Ovary (tissue), 10 donors: ENCODE measurements around the gene RABAC1. TPM values are rescaled to one million over a fixed set of nuclear protein-coding genes. Genes with fewer than 3 reads are reported as not detected.
A peak's percentile ranks its signal among the peaks of the same experiment; 100 is the strongest.

Experiments used
- DNase-seq, 5 donors: peaks; one replicate each; pipeline ENCODE4 v3.0.0-alpha.2; 2019 to 2020
- H3K27ac ChIP-seq, 2 donors: fragments of 200-600 bp; one replicate each; pipeline versions ENCODE4 v1.5.1 to v1.8.0; 2019 to 2022
- H3K27me3 ChIP-seq: fragments of 200-600 bp; one replicate; pipeline ENCODE4 v1.8.0; 2022
- H3K36me3 ChIP-seq: fragments of 200-600 bp; sonication (generic); one replicate; pipeline ENCODE4 v1.5.1; 2019
- H3K4me1 ChIP-seq: one replicate; pipeline ENCODE4 v1.8.1; 2013; ENCODE audit warnings: mild to moderate bottlenecking, moderate library complexity; ENCODE audit not compliant: insufficient read depth
- H3K4me3 ChIP-seq: fragments of 200-600 bp; sonication (generic); one replicate; pipeline ENCODE4 v1.5.1; 2017
- H3K9me3 ChIP-seq, 2 donors: fragments of 200-600 bp in 1 of 2; sonication (generic) in 1 of 2; one replicate each; pipeline versions ENCODE4 v1.5.1 to v1.8.1; 2013 to 2019; ENCODE audit warnings: mild to moderate bottlenecking in 1 of 2, moderate library complexity in 1 of 2
- CTCF ChIP-seq, 3 donors: fragments of 450-650 bp in 2 of 3; fragments of 200-600 bp in 1 of 3; IDR thresholded peaks; one replicate each; pipeline versions ENCODE4 v1.5.1 to v1.8.0; 2016 to 2022; ENCODE audit warnings: antibody characterized with exemption in 3 of 3, mild to moderate bottlenecking in 1 of 3
- EP300 ChIP-seq: sonication (generic); formaldehyde crosslinking; IDR thresholded peaks from one replicate; pipeline ENCODE4 v1.6.1; 2017; ENCODE audit warnings: antibody characterized with exemption
- POLR2A ChIP-seq: fragments of 450-650 bp; IDR thresholded peaks from one replicate; pipeline ENCODE4 v1.6.1; 2017; ENCODE audit warnings: antibody characterized with exemption, mild to moderate bottlenecking, moderate library complexity
- WGBS, 3 donors: extraction: QIAGEN DNeasy Blood & Tissue Kit in 1 of 3; methylation state at CpG; one replicate each; pipeline versions ENCODE4 v1.1.5 to v1.1.7; 2013 to 2017; 5-methylcytosine and 5-hydroxymethylcytosine counted together
- intact Hi-C, 4 donors: fragments of 100-400 bp; cut with DNase I; formaldehyde crosslinking; loops; one replicate each; pipeline versions ENCODE4 v1.11.0 to v1.15.1; 2022 to 2023
- long read RNA-seq, 3 donors: library from polyadenylated mRNA in 2 of 3; unstranded in 2 of 3; transcript quantifications; one replicate each; pipeline ENCODE4 v2.0.0 and lab custom pipeline, GENCODE V29; 2021 to 2026
- polyA plus RNA-seq, 2 donors: library from polyadenylated mRNA; stranded (reverse); fragments of 200-250 nt in 1 of 2; fragments of 350-450 nt in 1 of 2; fragmentation: Illumina TruSeq in 1 of 2; extraction: RNeasy Lipid Tissue Mini Kit (QIAGEN cat#74804) in 1 of 2; gene quantifications; one replicate each; pipeline ENCODE4 v1.2.3, GENCODE V29; 2013 to 2014
- total RNA-seq, 7 donors: library from RNA; depleted of rRNA in 2 of 7; stranded (reverse); fragments of >200 nt in 2 of 7; fragmentation: NEBNext Ultra II Directional in 3 of 7; extraction: Animal tissue kit (Norgen Biotek cat#: 25700) in 3 of 7; gene quantifications; one replicate each; pipeline versions ENCODE4 v1.1.0 to v1.2.4, GENCODE V29; 2016 to 2023
- donor health status: DM: no; HTN: no; CAD: no; lungs with moderate emphysema.
- donor health status: DM: no; HTN: no; CAD: no.
- donor health status: Bipolar disorder and iron deficiency.
- donor health status: DM: yes; HTN: yes; CAD: no.
- donor health status: DM: no; HTN: no; CAD: no.
- donor health status: DM: yes; HTN: yes; CAD: no.

The RABAC1 gene, protein sequence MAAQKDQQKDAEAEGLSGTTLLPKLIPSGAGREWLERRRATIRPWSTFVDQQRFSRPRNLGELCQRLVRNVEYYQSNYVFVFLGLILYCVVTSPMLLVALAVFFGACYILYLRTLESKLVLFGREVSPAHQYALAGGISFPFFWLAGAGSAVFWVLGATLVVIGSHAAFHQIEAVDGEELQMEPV
- total RNA-seq (100 to 1,000 TPM; 120 to 206 (median 147) TPM), polyA plus RNA-seq (100 to 1,000 TPM in 1 of 2 donors, 10 to 100 TPM in 1; 21.2 to 224 TPM)
- long read RNA-seq, donor 1, transcript RABAC1-201 (5 exons, 821 nt), result major isoform, 78 of 94 reads
- long read RNA-seq, donor 1, partial matches to known transcripts, result 3 of 94 reads
- long read RNA-seq, donor 1, other reads (novel, unspliced or antisense), result 8 of 94 reads
- long read RNA-seq, donor 2, transcript RABAC1-204 (1 exons, 662 nt), result minor isoform, 7 of 135 reads
- long read RNA-seq, donor 2, transcript RABAC1-202 (2 exons, 725 nt), result minor isoform, 5 of 135 reads
- long read RNA-seq, donor 2, transcript RABAC1-201 (5 exons, 821 nt), result major isoform, 100 of 135 reads
- long read RNA-seq, donor 2, partial matches to known transcripts, result 6 of 135 reads
- long read RNA-seq, donor 2, other reads (novel, unspliced or antisense), result 10 of 135 reads
- long read RNA-seq, donor 3, transcript RABAC1-201 (5 exons, 821 nt), result major isoform, 147 of 177 reads
- long read RNA-seq, donor 3, transcript RABAC1-204 (1 exons, 662 nt), result minor isoform, 19 of 177 reads
- long read RNA-seq, donor 3, partial matches to known transcripts, result 2 of 177 reads
- long read RNA-seq, donor 3, other reads (novel, unspliced or antisense), result 7 of 177 reads

- Histone ChIP-seq H3K36me3 (no peaks in the 10 kb centered on the region), H3K27me3 (no peaks in the 10 kb centered on the region), H3K4me3 (peak within 1 kb of the TSS; percentile 93), H3K27ac (peak within 1 kb of the TSS; percentile 82 to 87), H3K9me3 (no peaks in the 10 kb centered on the region), H3K4me1 (peaks cover 1% of the 10 kb centered on the region)
- WGBS, 3 donors, result 5 to 6% (median 6%) methylated on average over 37 to 46 of the region's 46 CpGs
- no peak for TF ChIP-seq CTCF (IDR thresholded peaks at IDR 0.05)
- peak; percentile 48 for TF ChIP-seq POLR2A
- intact Hi-C loops, result loop anchor here in 1 of 4 donors (5.0 kb wide), 1 partner anchor 97 kb away; the partner anchor contains the start of gene RPS19
- DNase-seq, result peak; percentile 86 to 92 (median 90)
Observed at GRCh38 chr19:41959056-41960053, at the start of gene RABAC1. Gene RABAC1 (minus strand): TSS chr19:41959321. CDS start chr19:41959292, 29 bp downstream.

DNA sequence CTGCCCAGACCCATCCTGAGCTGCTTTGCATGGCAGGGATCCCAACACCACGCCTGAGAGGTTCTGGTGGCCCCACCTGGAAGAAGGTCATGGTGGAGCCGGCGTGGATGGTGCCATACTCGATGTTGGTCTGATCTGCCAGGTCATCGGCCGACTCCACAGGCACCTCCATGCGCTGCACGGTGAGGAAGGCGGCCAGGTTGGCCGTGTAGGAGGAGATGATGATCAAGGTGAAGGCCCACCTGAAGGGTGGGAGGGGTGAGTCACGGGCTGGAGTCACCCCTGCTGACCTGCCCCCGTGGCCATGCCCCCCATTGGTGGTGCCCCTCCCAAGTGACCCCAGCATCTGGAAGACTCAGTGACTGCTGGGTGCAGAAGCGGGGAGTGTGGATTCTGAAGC, 47.4 kb upstream of the RABAC1 start:
- H3K36me3 ChIP-seq, result no peaks in the 10 kb centered on the region
- intact Hi-C loops, result no loop called here
- no peaks in the 10 kb centered on the region for H3K27me3 ChIP-seq
- H3K4me1 ChIP-seq, result no peaks in the 10 kb centered on the region
- no peak for TF ChIP-seq POLR2A
- TF ChIP-seq CTCF (IDR thresholded peaks at IDR 0.05), result no peak
- no peak for TF ChIP-seq EP300
- H3K27ac ChIP-seq, result no peak overlapping the region
- WGBS, 3 donors, result 88 to 90% (median 88%) methylated on average over 13 of the region's 13 CpGs
- H3K9me3 ChIP-seq, result no peaks in the 10 kb centered on the region
- no peak for DNase-seq
- no peak overlapping the region for H3K4me3 ChIP-seq

- 94% methylated on average over 22 of the region's 22 CpGs for WGBS, 3 donors
- intact Hi-C loops, result no loop called here
- DNase-seq, result no peak
- TF ChIP-seq CTCF (IDR thresholded peaks at IDR 0.05) (no peak), POLR2A (no peak), EP300 (no peak)
- no peak overlapping the region for H3K27ac ChIP-seq
- H3K36me3 ChIP-seq, result no peaks in the 10 kb centered on the region
- H3K4me1 ChIP-seq, result no peaks in the 10 kb centered on the region
- no peaks in the 10 kb centered on the region for H3K27me3 ChIP-seq
- H3K9me3 ChIP-seq, result no peaks in the 10 kb centered on the region
- H3K4me3 ChIP-seq, result no peak overlapping the region
Observed at GRCh38 chr19:42005504-42005903, 46.4 kb upstream of the RABAC1 start.
